ENCODE measurements around the gene KLRD1. TPM values are rescaled to one million over a fixed set of nuclear protein-coding genes. Genes with fewer than 3 reads are reported as not detected.
"Not testable (repeated sequence)": the region's sequence is repeated elsewhere in the genome, so short reads cannot be mapped to it uniquely, and the experiment has no call there.

KLRD1 gene, protein sequence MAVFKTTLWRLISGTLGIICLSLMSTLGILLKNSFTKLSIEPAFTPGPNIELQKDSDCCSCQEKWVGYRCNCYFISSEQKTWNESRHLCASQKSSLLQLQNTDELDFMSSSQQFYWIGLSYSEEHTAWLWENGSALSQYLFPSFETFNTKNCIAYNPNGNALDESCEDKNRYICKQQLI
- 1 to 10 TPM; 1.0 to 2.2 (median 1.4) TPM for polyA plus RNA-seq (ENCODE audit: insufficient read depth in 1 of 5, insufficient read length in 5 of 5, low replicate concordance in 1 of 5)
- long read RNA-seq, donor 1, partial matches to known transcripts, result 0 of 2 reads
- long read RNA-seq, donor 1, other reads (novel, unspliced or antisense), result 0 of 2 reads
- long read RNA-seq, donor 2, result 0 reads
- long read RNA-seq, donor 3, partial matches to known transcripts, result 0 of 1 reads
- long read RNA-seq, donor 3, other reads (novel, unspliced or antisense), result 0 of 1 reads
- long read RNA-seq, donor 4, result 0 reads
- long read RNA-seq, donor 5, partial matches to known transcripts, result 0 of 1 reads
- long read RNA-seq, donor 5, other reads (novel, unspliced or antisense), result 0 of 1 reads
- long read RNA-seq, donor 6, partial matches to known transcripts, result 0 of 1 reads
- long read RNA-seq, donor 6, other reads (novel, unspliced or antisense), result 0 of 1 reads
- long read RNA-seq, donor 7, result 0 reads
- long read RNA-seq, donor 8, result 0 reads

DNA sequence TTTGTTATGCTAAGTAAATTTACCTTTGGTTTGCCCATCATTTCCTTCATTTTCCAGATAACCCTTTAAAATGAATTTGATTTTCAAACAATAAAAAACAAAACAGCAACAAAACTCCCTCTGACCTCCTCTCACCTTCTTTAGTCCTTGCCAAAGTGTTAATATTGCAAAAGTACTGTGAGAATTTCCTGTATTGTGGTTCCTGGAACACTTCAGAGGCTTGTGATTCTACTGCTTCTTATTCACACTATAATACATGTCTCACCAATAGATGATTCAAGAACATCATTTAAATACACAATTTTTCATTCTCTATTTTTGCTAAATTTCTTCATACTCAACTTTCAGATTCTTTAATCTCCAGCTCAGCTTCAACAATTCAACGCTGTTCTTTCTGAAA lies at the start of gene KLRD1:
KLRD1 (plus strand) TSS at position 241 of the 400 bp plus-strand sequence. CDS start 208 bp downstream, outside the sequence.
- no peak for DNase-seq

DNA sequence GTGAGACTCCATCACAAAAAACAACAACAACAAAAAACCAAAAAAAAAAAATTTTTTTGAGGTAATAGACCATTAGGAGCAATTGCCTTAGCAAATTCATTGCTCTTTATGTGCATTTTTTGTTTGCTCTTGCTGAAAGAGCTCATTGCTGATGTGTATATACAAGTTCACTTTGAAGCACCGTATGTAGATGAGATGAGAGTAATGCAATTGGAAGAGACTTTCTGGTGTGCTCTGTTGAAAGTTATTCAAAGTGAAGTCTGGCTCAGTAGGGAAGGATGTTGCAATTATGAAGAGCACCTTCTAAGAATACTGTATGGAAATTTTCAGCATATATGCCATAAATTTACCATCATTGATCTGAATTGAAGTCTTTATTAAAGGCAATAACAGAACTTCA lies 46.7 kb upstream of the KLRD1 start:
- DNase-seq, result no peak

- no peak for DNase-seq
Measured at GRCh38 chr12:10268037-10268436, 39.6 kb upstream of the KLRD1 start.

GRCh38 chr12:10272467-10272866 lies 35.2 kb upstream of the KLRD1 start:
- DNase-seq, result no peak

DNA sequence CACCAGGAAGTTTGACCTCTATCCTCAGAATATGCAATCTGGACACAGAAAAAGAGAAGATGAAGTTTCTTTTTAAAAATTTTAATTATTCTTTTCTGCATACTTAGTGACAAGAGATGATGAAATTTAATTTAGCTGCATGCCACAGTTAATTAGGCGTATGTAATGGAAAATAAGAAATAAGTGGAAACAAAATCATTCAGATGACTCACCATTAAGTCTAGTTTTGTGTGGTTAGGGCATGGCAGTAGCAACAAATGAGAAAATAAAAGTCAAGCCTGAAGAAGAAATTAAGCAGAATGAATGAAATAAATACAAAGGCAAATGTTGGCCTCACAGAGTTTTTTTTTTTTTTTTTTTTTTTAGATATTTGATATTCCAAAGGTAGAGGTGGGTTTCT lies 30.9 kb upstream of the KLRD1 start:
- no peak for DNase-seq

GRCh38 chr12:10278104-10278503 lies 29.6 kb upstream of the KLRD1 start:
- DNase-seq, result no peak

DNA sequence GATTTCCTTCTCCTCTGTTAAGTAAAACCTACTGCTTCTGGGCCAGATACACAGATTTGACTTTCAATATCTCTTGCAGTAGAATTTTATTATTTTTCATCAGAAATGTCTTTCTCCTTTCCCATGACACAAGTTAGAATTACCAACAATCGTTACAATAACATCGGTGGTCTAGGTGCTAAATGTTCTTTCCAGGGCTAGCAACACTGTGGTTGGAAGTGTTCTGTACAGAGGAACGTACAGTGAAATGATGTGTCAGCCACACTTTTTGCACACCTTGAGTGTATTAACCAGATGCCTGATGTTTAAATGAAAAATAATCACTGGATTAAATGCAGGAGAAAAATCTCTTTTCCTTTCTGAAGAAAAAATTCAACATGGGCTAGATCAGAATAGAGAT lies 27.7 kb upstream of the KLRD1 start:
- DNase-seq, result no peak

DNA sequence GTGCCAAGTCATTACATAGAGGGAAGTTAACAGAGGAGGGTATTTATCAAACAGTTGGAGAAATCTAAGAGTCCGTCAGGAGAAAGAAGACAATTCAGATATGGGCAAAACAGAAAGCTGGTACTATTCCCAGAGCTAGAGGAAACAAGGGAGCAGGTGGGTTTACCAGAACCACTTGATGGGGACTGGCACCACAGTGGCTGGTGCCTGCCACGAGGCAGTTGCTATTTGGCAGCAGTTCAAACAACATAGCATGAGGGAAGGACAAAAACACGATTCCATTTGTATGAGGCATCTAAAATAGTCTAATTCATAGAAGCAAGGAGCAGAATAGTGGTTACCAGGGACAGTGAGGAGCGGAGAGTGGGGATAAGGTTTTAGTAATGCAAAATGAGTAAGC lies 24.6 kb upstream of the KLRD1 start:
- no peak for DNase-seq

GRCh38 chr12:10285919-10286318 lies 21.8 kb upstream of the KLRD1 start:
- no peak for DNase-seq

DNA sequence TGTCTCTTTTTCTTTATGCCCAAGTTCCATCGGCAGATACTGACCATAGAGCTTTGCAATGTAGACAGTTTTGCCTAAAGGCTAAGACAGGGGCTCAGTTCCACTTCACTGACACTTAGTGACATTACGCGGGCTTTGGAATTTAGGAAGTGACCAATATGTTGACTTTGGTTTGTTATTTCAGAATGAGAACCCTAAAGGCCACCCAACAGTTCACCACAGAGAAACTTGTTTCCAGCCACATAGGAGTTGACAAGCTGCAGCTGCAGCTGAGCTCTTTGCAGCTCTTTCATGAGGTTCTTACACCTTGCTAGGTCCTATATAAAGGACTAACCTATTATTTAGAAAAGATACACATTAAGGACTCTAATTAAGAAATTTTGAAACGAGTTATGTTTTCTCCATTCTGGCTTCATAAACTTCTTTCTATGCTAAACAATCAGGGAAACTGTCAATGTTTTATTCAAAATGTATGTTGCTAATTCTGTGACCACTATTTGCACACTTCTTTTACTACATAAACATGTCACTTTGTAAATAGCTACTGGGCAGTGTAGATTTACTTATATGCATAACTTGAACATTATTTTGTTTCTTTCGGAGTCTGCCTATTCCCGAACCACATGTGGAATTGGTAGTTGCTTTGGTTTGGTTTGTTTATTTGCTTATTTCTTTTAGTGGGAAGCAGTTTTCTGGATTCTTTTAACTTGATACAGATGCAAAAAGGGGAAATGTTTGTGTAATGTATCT lies 18.5 kb upstream of the KLRD1 start:
- DNase-seq, result no peak

GRCh38 chr12:10291030-10291429 lies 16.6 kb upstream of the KLRD1 start:
- DNase-seq, result no peak

DNA sequence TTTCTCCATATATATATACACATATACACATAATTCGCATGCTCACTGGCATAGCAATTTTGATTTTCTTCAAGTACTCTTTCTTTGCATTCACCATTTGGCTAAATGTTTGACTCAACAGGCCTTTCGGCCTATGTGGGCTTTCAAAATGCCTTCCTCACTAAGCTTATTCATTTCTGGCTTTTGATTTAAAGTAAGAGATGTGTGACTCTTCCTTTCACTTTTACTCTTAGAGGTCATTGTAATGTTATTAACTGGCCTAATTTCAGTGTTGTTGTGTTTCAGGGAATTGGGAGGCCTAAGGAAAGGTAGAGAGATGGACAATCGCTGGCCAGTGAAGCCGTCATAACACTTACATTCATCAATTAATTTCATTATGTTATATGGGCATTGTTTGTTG lies 14.5 kb upstream of the KLRD1 start:
- DNase-seq, result no peak

DNA sequence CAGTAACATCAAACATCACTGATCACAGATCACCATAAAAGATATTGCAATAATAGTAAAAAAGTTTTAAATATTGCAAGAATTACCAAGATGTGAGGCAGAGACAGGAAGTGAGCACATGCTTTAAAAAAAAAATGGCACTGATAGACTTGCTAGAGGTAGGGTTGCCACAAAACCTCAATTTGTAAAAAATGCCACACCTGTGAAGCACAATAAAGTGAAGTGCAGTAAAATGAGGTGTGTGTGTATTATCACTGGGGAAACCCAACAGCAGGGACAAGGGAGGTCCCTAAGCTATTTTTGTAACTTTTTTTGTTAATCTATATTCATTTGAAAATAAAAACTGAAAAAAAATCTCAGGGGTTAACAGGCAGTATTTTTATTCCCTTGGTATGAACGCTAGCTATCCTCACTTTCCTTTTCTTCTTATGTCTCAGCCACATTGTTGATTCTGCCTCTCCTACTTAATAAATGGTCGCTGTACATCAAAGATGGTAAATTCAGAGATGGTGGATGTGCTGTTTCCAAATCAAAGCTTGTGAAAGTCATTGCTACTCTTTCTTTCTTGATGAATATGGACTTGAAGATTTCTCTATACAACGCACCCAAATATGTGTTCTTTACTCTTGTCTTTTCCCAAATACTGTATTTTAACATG lies 14.0 kb upstream of the KLRD1 start:
- DNase-seq, result no peak

DNA sequence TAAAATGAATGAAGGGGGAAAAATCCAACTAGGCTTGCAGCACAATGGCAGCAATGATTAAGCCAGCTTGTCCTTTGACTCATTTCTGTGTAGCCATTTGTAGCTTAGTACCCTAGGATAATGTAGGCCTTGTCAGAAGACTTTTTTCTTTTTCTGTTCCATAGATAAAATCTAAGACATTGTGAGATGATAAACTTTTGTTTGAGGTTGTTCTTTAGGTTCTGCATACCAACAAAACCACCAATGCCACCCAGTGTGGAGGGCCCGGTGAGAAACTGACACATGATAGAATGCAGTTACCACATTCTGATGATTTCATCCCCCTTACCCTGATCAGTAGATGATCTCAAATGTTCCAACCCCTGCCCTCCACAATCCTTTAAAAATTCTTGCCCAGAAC lies 6.6 kb upstream of the KLRD1 start:
- DNase-seq, result no peak

GRCh38 chr12:10304161-10304574 lies 3.5 kb upstream of the KLRD1 start:
- no peak for DNase-seq

- DNase-seq, result no peak
Measured at GRCh38 chr12:10305411-10305810, 2.3 kb upstream of the KLRD1 start.

DNA sequence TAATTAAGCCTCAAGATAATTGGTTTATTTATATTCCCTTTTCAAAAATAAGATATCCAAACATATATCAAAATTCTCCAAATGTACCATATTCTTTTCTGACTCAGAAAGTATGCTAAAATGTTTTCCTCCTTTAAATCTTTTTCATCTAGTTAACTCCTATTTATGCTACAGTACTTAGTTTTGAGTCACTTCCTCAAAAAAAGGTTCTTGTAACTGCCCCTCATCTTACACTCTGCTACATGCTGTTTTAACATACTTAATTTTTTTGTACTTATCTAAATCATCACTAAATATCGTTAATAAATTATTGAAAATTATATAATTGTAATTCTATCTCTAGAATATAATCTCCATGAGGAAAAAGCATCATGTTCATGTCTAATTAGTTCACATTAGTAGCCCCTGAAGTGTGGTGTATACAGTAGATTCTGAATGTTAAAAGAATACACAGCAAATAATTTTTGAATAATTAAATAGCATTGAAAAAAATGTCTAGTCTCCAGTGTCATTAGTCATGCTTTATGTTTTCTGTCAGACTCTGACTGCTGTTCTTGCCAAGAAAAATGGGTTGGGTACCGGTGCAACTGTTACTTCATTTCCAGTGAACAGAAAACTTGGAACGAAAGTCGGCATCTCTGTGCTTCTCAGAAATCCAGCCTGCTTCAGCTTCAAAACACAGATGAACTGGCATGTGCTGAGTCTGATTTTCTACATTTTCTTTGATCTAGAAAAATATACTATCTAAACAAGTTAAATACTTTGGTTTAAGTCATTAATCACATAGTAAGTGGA lies 3.5 kb downstream of the KLRD1 start:
- DNase-seq, result no peak

GRCh38 chr12:10319388-10319787 lies 11.7 kb downstream of the KLRD1 start:
- DNase-seq, result no peak

DNA sequence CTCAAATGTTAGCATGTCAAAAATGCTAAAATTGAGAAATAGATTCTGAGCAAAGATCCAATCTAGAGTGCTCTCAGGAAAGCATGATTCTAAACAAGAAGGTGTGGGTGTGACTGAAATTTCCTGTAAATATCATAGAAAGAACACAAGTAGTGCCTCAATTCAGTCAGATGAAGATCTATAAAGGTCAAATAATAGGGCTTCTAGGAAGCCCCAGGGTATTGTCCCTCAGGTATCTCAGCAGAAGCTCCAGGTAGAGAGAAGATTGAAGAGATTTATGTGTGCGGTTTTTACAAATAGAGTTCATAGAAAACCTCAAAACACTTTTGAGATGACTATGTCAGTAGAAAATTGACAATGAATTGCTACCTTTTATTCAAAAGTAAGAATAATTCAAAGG lies 13.0 kb downstream of the KLRD1 start:
- no peak for DNase-seq

GRCh38 chr12:10328691-10329090 lies 21.0 kb downstream of the KLRD1 start:
- not testable (repeated sequence) for DNase-seq

GRCh38 chr12:10331642-10332239 lies 24.1 kb downstream of the KLRD1 start:
- peak; percentile 12 to 36 for DNase-seq
